COLO668 (cell line): ENCODE data around the gene PCDH9.

Experiments used
- DNase-seq: peaks from one replicate; lab custom pipeline; 2025; ENCODE audit not compliant: unreplicated experiment; lab: John Stamatoyannopoulos, UW

PCDH9 gene

DNA sequence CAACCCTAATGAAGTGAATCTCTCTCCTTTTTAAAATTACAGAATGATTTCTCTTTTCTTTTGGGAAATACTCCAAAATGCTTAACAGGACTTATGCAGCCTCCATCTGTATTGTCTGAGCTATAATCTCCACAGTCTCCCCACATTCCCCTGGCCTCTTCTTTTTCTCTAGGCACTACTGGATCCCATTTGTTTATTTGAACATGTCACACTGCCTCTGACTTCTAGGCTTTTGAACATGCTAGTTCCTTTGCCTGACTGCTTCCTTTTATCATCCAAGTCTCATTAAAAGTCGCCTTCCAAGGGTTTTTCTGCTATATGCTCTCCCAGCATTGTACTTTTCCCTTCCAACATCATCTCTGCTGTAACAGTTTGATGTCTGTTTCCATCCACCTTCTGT, 548.7 kb downstream of the PCDH9 start:
- no peak for DNase-seq

DNA sequence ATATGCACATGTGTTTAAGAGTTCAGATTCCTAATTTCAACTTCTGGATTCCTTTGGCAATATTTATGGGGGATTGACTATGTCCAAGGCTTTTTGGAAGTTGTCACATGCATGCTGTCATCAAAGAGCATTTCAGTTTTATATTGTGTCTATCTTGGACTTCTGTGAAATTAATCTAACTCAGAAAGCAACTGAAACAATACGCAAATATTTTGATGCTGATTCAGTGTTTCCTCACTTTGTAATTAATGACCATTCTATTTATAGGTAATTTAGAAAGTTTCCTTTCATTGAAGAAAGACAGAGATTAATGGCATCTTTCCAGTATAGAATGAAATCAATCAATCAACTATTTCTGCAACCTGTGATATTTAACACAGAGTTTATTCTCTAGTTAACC, 550.1 kb downstream of the PCDH9 start:
- no peak for DNase-seq

DNA sequence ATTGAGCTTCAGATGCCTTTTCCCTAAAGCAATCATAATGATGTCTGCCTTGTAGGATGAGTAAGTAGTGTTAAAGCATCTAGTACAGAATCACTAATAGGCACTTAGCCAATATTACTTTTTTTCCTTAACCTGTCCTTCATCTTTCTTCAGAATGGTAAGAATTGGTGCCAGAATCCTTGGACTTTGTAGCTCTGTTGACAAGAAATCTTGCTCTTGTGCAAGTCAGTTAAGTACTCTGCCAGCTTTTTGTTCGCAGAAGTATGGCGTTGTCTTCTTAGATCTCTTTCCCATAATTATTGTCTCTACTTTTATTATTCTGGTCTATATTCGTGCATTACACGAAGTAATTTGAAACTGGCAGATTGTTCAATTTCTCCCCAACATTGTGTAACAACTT, 554.5 kb downstream of the PCDH9 start:
- DNase-seq = no peak

DNA sequence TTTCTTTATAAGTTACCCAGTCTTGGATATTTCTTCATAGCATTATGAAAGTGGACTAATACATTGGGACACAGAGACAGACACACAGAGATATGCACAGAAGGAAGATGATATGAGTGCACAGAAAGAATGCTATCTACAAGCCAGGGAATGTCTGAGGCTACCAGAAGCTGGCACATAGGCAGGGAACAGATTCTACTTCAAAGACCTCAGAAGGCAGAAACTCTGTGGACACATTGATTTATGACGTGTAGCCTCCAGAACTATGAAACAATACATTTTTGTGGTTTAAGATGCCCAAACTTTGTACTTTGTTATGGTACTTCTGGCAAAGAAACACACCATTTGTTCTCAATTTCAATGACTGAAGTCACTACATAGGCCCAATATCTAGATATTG, 556.7 kb downstream of the PCDH9 start:
- no peak for DNase-seq

DNA sequence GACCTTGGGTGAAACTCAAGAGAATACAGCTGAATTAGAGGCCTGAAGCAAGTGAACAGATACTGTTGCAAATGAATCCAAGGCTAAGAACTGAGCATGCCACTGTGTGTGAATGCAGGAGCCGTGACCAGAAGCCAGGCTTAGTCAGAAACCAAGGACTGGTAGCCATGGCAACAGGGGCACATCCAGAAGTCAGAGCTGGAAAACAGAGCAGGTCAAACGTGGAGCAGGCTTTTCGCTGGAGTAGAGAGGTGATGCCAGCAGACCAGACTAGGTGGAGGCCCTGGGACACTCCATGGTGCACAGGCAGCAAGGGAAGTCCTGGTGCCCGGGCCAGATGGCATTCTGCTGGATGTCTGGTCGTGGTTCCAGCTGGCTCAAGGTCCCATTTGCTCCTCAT, 564.1 kb downstream of the PCDH9 start:
- DNase-seq = peak; percentile 60

DNA sequence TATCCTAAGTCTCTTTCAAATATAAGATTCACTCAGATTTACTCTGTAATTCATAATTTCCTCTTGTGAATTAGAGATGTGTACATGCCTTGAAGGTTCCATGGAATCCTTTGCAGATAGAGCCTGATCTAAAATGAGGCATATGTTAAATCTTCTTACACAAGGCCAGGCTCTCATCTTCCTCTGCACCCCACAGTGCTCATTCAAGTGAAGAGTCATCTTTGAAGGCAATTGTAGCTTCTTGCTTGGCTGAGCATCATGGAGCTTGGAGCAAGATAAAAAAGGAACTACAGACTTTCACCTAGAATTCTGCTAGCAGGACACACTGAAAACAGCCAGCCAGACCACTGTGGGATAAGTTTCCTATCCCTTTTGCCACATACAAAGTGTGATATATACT, 566.4 kb downstream of the PCDH9 start:
- DNase-seq = no peak

DNA sequence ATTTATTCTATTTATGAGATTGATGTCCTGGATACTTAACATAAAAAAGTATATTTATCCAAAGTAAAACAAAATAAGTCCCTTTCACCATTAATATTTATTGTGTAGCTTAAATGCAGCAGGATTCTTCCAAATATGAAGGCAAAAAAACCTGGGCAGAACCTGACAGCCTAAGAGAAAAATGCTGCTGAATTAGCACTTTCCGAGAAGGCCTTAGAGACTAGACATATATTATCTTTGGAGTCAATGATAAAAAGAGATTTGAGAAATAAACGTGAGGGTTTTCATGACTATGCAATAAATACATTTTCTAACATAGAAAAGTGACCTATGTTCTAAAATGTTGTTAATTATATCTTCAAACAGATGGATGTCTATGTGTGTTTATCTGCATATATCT, 566.9 kb downstream of the PCDH9 start:
- DNase-seq = no peak

DNA sequence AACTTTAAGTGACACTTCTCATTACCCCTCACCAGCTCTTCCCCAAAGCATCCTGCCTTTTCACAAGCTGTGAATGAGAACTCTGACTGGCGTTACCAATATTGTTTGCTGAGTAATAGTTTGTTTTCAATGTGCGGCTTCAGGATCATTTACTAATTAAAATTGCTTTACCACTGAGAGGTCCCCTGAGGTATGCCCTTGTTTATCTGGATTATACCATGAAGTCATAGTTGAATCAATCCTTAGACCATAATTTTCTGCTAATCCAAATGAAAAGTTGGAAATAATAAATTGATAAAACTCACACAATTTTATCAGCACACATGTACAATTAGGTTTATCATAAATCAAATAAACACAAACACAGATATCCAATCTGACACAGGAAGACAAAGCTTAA, 568.8 kb downstream of the PCDH9 start:
- DNase-seq = no peak

DNA sequence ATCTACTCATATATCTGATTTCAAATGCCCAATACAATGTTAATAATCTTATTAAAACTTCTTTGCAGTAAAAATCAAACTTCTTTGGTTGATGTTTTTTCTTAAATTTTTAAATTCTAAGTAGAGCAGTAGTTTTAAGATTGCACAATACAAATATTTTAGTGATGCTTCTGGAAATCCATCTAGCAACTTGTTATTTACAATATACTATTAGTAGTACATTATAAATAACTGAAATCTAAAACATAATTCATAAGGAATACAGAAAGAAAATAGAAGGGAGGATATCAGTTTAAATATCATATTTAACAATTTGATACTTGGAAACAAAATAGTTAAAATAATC, 569.7 kb downstream of the PCDH9 start:
- DNase-seq = no peak

DNA sequence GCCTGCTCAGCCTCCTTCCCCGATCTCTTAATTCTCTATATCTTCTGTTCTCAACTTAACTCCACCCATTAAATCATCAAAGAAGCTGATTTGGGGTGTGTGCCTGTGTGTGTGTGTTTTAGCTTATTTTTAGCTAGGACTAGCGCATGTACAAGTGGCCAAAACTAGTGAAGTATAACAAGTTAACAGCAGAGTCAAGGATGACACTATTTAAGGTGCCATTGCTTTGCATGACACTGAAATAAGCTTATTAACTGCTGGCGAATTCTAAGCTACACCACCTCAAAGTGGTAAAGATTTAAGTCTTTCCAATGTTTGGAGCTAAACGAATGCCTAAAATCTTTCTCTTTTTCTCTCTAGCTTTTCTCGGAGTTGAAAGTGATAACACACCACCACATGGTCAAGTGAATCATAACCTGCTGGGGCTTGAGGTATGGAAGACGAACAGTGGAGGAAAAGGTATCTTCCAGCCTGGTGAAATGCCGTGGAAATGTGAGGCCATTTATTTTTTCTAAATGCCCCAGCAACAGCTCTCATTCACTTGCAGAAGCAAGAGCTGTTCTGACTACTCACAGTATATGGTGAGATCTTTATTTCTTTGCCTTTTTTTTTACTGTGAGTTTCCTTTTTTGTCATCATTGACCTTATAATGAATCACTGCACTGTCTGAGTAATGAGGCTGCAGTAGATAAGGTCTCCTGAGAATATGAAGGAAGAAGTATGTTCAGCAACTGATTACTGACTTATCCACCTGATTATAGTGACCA, 570.3 kb downstream of the PCDH9 start:
- no peak for DNase-seq

DNA sequence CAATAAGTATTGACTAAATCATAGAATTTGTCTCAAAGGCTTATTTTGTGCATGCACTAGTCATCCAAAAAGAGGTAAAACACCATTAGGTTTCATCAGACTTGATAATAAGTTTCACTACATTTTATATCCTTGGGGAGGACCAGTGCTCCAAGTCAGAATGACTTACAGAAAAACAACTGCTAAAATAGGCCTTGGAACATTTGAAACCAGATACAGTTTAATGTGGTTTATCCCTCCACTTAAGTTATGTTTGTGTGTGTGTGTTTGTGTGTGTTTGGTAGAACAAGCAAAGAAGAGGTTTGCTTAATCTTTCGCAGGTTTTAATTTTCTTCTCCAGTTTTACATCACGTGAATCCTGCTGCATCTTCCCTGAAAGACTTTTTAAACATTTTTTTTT, 570.9 kb downstream of the PCDH9 start:
- no peak for DNase-seq

DNA sequence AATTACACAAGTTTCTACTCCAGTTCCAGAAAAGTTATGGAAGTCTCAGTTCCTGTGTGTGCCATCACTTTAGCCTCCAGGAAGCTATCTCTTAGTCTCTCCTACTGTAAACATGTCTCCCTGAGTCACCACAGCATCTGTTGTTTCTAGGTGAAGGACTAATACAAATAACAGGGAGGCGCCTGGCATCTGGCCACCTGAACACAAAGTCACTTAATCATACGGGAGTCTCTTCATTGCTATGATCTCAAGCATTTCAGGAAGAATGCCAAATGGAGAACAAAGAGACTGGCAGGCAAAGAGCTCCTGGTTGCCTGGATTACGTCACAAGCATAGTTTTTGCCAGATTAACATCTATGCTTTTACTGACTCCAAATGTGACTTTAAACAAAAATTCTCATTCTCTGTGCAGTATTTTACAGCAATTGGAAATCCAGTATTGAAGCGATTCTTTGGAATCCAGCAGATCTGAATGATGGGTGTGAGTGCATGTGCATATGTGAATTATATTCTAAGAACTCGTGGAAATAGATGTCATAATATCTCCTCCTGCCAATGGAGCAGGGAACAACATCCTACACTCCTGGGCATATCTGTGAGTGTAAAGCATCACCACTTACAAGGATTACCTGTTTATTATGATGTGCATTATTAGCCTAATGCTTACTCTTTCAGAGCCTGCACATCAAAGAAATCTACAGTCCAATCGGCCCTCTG, 572.8 kb downstream of the PCDH9 start:
- DNase-seq = peak; percentile 93

DNA sequence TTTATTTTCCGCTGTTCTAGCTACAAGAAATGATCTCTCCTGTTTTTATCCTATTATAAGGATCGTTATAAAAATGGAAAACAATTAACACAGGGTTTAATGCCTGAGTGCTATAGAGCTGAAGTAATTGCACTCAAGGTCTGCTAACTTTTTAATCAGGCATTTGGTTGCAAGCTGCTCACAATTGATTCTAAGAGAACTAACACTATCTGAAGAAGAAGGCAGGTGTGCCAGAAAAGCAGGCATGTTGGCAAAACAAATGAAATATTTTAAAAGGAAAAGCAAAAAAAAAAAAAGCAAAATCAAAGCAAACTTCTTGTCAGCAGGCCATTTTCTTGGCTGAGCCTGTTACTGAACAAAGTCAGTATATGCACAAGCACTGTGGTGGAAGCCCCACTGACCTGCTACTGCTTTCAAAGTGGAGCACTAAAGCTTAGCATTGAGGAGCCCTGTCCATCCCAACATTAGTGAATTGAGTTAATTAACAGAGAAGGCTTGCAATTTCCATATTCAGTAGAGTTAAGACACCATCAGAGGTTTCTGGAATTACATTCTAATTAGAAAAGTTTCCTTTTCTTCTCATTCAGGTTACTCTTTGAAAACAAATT, 574.2 kb downstream of the PCDH9 start:
- no peak for DNase-seq

DNA sequence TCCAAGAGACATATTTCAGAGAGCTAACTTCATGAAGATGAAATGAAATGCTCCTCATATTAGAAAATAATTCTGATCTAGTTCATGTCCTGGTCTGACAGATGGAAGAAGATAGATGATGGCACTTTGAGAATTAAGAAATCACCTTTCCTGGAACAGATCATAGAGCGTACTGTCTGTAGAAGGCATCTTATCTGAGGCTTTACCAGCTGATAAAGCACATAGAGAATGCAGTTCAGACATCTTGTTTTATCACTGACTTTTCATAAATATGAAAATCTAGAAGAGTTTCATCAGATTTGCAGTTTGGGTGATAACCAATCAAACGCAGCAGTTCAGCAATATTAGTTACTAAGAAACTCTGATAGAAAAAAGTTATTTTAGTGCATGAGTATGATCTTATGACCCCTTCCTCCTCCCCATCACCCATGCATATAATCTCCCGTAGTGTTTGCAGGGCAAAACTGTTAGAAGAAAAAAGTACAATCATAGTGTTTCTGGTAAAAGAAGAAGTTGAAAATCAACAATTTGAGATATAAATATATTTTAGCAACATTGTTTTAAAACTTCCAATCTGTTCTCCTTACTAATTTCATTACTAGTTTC, 585.2 kb downstream of the PCDH9 start:
- no peak for DNase-seq

DNA sequence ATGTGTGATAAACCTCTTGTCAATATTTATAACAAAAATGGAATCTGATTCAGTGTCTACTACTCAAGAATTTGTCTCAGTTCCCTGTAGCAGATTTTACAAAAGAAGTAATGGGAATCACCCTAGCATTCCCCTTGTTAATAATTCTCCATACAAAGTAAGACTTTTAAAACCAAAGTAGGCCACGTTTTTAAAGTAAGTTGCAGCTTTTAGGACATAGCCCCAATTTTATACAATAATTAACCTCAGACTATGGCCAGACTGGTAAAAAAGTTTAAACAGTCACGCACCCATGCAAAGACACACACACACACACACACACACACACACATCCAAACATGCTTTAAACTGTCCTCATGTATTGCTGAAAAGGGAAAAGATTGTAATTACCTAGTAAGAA, 589.9 kb downstream of the PCDH9 start:
- DNase-seq = no peak

DNA sequence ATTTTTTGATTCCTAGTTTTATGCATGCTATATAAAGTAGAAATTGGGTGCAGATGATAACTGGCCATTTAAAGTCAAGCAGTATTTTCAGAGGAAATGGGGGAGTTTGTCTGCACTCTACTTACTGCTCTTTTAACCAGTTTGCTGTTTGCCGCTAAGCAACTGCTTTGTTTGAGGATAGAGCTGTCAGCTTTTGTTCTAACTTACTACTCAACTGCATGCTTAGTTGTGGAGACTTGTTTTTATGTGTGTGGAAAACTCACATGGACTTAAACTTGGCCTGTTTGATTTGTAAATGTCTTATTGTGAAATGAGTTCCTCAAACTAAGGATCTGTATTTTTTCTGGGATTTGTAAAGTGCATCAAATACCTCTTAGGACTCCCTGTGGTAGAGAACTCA, 591.1 kb downstream of the PCDH9 start:
- DNase-seq = no peak

DNA sequence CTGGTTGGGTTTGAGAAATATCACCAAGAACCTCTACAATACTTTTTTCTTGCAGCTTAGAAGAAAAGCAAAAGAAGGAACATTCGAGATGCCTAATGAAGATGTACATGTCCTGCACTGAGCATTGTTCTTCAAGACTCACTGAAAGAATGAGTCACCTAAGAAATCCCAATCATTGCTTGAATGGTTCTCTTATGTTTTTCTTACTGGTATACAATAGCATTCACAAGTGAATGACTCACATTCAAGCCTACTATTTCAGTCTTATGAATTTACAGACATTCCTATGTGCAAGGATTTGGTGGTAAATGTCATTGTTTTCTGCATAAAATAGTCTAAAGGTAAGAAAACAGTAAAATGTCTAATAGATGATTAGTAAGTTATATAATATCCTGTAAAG, 594.6 kb downstream of the PCDH9 start:
- no peak for DNase-seq

DNA sequence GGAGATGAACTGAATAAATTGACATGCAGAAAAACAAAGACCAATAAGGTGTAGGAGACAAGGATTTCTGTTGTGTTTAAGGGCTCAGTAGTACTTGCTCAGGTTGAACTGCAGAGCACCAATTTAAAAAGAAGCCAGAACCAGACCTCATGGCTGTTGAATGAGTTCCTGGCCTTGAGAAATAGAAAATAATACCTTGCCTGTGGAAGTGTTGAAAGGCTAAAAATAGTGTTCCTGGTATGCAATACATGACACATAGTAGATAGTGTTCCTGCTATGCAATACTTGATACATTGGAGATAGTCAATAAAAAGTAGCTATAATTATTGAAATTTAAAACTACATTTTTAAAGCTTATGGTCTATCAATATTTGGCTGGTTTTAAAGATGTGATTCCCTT, 595.8 kb downstream of the PCDH9 start:
- DNase-seq = no peak

DNA sequence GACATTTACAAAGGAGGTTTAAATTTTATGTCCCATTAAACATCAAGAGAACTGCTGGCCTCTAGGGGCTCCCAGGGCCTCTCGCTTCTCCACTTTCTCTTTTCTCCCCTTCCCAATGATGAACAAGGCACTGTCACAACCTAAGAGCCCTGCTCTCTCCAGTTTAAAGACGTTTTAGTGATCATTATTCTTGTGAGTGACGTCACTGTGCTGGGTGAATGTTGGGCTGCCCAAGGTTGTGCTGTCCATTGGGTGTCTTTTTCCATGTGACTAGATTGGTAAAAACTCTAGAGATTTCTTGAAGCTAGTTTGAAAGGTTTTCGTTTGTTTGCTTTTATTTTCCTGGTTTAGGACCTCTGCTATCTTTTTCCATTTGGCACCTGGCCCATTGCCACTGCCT, 602.6 kb downstream of the PCDH9 start:
- DNase-seq = no peak

DNA sequence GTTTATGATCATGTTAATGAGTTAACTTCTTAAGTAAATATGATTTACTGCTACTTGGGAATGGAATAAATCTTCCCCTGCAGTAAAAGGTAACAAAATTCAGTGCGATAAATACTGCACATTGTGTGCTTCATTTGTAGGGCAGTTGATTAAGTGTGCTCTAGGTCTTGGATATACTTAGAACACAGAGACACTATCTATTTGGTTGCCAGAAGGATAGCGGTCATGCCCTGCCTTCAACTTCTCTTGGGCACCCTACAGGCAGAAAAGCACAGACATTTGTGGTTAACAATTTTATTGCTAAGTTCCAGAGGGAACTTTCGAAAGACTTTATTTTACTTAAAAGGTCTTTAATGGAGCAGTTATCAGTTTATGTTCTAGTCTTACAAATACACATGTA, 605.8 kb downstream of the PCDH9 start:
- no peak for DNase-seq

DNA sequence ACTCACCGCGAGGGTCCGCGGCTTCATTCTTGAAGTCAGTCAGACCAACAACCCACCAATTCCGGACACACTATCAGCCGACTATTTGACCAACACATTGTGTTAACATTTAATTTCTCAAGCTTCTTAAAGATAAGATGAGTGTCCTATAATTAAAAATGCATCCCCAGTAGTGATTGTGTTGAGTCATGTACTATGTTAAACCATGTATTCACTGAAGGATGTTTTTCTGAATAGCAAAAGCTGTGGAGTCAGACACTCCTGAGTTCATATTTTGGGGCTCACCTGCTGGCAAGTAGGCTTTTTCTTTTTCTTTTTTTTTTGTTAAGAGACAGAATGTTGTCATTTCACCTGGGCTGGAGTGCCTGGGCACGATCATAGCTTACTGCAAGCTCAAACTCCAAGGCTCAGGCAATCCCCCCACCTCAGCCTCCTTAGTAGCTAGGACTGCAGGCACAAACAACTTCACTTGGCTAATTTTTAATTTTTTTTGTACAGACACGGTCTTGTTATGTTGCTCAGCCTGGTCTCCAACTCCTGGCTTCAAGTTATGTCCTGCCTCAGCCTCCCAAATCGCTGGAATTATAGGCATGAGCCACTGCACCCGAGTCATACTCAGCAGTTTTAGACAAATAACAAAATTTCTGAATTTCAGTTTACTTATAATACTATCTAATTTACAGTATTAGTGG, 606.9 kb downstream of the PCDH9 start:
- DNase-seq = no peak
